ENCODE data around the gene GALNS. TPM values are rescaled to one million over a fixed set of nuclear protein-coding genes. Genes with fewer than 3 reads are reported as not detected.

Gene GALNS
- polyA plus RNA-seq, 1 experiment = 11.6 TPM

- CTCF ChIA-PET = no interaction called here
- no peaks in the 10 kb centered on the region; the same call in 1 of the 2 replicates for H3K9me3 ChIP-seq (ENCODE audit: control insufficient read depth, insufficient read depth, low read length)
- no peak for TF ChIP-seq CTCF (IDR thresholded peaks at IDR 0.05; ENCODE audit: low read depth, low read length)
Measured at GRCh38 chr16:88822281-88823040, 34.3 kb downstream of the GALNS start.

GRCh38 chr16:88821168-88821850 is 35.4 kb downstream of the GALNS start:
- DNase-seq (ENCODE audit: low read depth, low spot score) = no peak
- 0 out of 2 replicates have a peak, but pooled peaks have one; percentile 4 for TF ChIP-seq CTCF (IDR thresholded peaks at IDR 0.05; ENCODE audit: low read depth, low read length)
- no peaks in the 10 kb centered on the region; the same call in 1 of the 2 replicates for H3K9me3 ChIP-seq (ENCODE audit: control insufficient read depth, insufficient read depth, low read length)
- CTCF ChIA-PET = no interaction called here
- POLR2A ChIA-PET = no interaction called here
- no peak overlapping the region for H3K27ac ChIP-seq (ENCODE audit: low read depth, low read length)
- no peaks in the 10 kb centered on the region for H3K27me3 ChIP-seq (ENCODE audit: control insufficient read depth, insufficient read depth, low read length)
- H3K4me3 ChIP-seq (ENCODE audit: low read depth, low read length) = no peak overlapping the region

More at GRCh38 chr16:88822281-88823040, 34.3 kb downstream of the GALNS start:
- DNase-seq (ENCODE audit: low read depth, low spot score) = no peak
- POLR2A ChIA-PET = no interaction called here
- no peaks in the 10 kb centered on the region for H3K27me3 ChIP-seq (ENCODE audit: control insufficient read depth, insufficient read depth, low read length)
- H3K27ac ChIP-seq (ENCODE audit: low read depth, low read length) = no peak overlapping the region
- no peak overlapping the region for H3K4me3 ChIP-seq (ENCODE audit: low read depth, low read length)

DNA sequence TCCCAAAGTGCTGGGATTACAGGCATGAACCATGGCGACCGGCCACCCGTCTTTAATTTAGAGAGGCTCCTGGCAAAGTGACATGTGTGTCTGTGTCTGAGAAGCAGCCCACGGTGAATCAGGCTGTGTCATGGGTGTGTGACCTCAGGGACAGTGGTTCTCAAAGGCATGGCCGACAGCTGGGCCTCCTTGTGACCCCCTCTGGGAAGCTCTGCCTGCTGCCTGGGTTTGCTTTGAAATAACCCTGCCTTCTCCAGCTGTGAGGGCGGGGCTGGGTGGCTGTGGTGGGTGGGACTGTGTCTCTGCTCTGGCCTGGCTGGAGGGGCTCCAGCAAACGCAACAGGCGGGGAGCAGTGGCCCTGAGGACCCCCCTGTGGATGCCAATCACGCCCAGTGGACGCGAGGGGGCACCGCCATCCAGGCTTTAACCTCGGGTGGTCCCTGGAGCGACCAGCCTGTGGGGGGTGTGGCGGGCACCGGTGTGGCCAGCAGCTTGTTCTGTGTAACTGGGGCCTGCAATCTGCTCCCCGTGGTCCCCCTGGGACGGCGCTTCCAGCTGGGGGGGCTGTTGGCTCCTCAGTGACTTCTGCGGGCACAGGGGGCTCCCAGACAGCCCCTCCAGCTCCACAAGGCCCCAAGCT is 36.2 kb downstream of the GALNS start:
- ChIA-PET POLR2A (no interaction called here), CTCF (interaction anchor here (0.6 to 1.0 kb wide), 2 partner anchors 9 to 28 kb away, joined by 3 read pairs; no protein-coding TSS in a partner anchor)
- no peak for DNase-seq (ENCODE audit: low read depth, low spot score)
- Histone ChIP-seq H3K27ac (ENCODE audit: low read depth, low read length) (no peak overlapping the region), H3K4me3 (ENCODE audit: low read depth, low read length) (no peak overlapping the region), H3K27me3 (ENCODE audit: control insufficient read depth, insufficient read depth, low read length) (no peaks in the 10 kb centered on the region), H3K9me3 (ENCODE audit: control insufficient read depth, insufficient read depth, low read length) (no peaks in the 10 kb centered on the region; the same call in 1 of the 2 replicates)
- no peak for TF ChIP-seq CTCF (IDR thresholded peaks at IDR 0.05; ENCODE audit: low read depth, low read length)

DNA sequence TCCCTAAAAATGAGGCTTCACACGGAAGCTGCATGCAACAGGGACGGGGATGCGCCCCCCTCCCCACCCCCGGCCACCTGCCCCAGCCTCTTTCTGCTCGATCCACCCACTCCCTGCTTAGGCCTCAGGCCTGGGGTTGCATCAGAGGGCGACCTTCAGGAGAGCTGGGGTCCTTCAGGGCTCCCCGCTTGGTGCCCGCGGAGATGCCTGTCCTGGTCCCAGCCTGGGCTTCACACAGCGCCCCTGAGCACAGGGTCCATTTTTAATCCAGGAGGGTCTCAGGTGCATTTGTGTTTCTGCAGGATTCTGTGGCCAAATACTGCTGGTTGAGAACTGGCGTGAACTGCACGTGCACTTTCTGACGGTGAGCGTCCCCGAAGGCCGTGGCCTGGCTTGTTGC is 37.6 kb downstream of the GALNS start:
- DNase-seq (ENCODE audit: low read depth, low spot score) = no peak
- Histone ChIP-seq H3K27ac (ENCODE audit: low read depth, low read length) (no peak overlapping the region), H3K9me3 (ENCODE audit: control insufficient read depth, insufficient read depth, low read length) (no peaks in the 10 kb centered on the region; the same call in 1 of the 2 replicates), H3K27me3 (ENCODE audit: control insufficient read depth, insufficient read depth, low read length) (no peaks in the 10 kb centered on the region), H3K4me3 (ENCODE audit: low read depth, low read length) (no peak overlapping the region)
- ChIA-PET POLR2A (no interaction called here), CTCF (interaction anchor here (1.6 kb wide), 1 partner anchor 38 kb away, joined by 3 read pairs; the partner anchor contains the start of genes GALNS and TRAPPC2L)
- TF ChIP-seq CTCF (IDR thresholded peaks at IDR 0.05; ENCODE audit: low read depth, low read length) = no peak

Measured in AG04450 (cell line).